ENCODE results near the gene LAMA1. TPM values are rescaled to one million over a fixed set of nuclear protein-coding genes. Genes with fewer than 3 reads are reported as not detected.

Gene LAMA1
- total RNA-seq, 4 donors from 2014 or later: under 0.01 to 1.0 (median 0.60) TPM

DNA sequence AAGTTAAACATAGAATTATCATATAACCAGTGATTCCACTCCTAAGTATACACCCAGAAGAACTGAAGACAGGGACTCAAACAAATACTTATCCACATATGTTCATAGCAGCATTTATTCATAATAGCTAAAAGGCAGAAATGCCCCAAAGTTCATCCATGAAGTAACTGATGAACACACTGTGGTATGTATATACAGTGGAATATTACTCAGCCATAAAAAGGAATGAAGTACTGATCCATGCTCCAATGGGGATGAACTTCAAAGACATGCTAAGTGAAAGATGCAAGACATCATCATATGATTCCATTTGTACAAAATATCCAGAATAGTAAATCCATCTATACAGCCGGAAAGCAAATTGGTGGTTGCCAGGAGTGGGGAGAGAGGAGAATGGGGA is 157.5 kb downstream of the LAMA1 start:
- peaks cover 0 to 4% (median 0%) of the 10 kb centered on the region in 3 donors for H3K9me3 ChIP-seq
- no peak for TF ChIP-seq POLR2A (IDR thresholded peaks at IDR 0.05)
- no peak for ATAC-seq
- WGBS, 2 donors (ENCODE audit: low coverage in 1 of 2): 100% methylated on average over 1 of the region's 1 CpG
- H3K36me3 ChIP-seq: no peaks in the 10 kb centered on the region
- no peaks in the 10 kb centered on the region for H3K4me1 ChIP-seq
- no peak overlapping the region for H3K27ac ChIP-seq
- H3K4me3 ChIP-seq: no peak overlapping the region
- H3K27me3 ChIP-seq: no peaks in the 10 kb centered on the region

DNA sequence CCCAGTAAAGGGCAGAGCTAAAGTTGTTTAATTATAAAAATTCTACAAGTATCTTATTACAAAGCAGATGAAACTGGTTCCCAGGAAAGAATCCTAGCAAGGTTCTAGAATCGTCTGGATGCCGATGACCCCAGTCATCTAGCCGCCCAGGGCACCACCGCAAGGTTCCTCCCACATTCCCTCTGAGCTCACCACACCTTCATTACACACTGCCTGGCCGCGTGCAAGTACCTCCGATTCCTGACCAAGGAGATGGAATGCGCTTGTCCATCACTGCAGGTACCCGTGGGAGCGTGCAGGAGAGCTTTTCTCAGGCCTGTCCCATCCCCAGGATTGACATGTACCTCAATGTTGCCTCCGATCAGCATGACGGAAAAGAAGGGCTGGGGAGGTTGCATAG is 158.5 kb downstream of the LAMA1 start:
- Histone ChIP-seq H3K27ac (no peak overlapping the region), H3K4me1 (no peaks in the 10 kb centered on the region), H3K36me3 (no peaks in the 10 kb centered on the region), H3K4me3 (no peak overlapping the region), H3K27me3 (peaks cover under 1% of the 10 kb centered on the region), H3K9me3 (peaks cover 0 to 4% (median 0%) of the 10 kb centered on the region in 3 donors)
- WGBS, 2 donors (ENCODE audit: low coverage in 1 of 2): 87 to 88% methylated on average over 8 to 10 of the region's 12 CpGs
- TF ChIP-seq, protein P1, sequence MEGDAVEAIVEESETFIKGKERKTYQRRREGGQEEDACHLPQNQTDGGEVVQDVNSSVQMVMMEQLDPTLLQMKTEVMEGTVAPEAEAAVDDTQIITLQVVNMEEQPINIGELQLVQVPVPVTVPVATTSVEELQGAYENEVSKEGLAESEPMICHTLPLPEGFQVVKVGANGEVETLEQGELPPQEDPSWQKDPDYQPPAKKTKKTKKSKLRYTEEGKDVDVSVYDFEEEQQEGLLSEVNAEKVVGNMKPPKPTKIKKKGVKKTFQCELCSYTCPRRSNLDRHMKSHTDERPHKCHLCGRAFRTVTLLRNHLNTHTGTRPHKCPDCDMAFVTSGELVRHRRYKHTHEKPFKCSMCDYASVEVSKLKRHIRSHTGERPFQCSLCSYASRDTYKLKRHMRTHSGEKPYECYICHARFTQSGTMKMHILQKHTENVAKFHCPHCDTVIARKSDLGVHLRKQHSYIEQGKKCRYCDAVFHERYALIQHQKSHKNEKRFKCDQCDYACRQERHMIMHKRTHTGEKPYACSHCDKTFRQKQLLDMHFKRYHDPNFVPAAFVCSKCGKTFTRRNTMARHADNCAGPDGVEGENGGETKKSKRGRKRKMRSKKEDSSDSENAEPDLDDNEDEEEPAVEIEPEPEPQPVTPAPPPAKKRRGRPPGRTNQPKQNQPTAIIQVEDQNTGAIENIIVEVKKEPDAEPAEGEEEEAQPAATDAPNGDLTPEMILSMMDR (IDR thresholded peaks at IDR 0.05): no peak
- TF ChIP-seq POLR2AphosphoS5 (IDR thresholded peaks at IDR 0.05) (no peak), POLR2A (IDR thresholded peaks at IDR 0.05) (no peak), EP300 (IDR thresholded peaks at IDR 0.05) (no peak)
- no peak for ATAC-seq

- H3K4me3 ChIP-seq: no peak overlapping the region
- 80 to 84% methylated on average over 1 to 7 of the region's 12 CpGs for WGBS, 2 donors (ENCODE audit: low coverage in 1 of 2)
- TF ChIP-seq EP300 (IDR thresholded peaks at IDR 0.05): no peak
- no peak for TF ChIP-seq POLR2AphosphoS5 (IDR thresholded peaks at IDR 0.05)
- no peak for TF ChIP-seq POLR2A (IDR thresholded peaks at IDR 0.05)
- TF ChIP-seq, protein P1 (IDR thresholded peaks at IDR 0.05): no peak
Observed at GRCh38 chr18:6956999-6957398, 160.6 kb downstream of the LAMA1 start.

DNA sequence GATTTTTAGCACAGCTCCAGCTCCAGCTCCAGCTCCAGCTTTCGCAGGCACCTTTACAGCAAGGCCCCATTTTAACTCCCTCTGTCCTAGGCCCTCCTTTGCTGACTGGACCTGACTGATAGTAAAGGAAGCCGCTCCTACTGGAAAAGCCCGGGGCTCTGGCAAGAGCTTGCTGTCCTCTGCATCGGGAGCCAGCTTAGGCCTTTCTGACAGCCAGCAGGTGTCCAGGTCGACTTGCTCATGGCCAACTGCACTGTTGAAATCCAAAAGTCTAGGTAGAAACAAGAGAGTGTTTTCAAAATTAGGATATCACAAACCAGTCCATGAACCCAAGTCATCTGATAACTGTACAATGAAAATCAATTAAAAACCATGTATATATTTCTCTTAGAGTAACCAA is 161.1 kb downstream of the LAMA1 start:
- Histone ChIP-seq H3K27ac (no peak overlapping the region), H3K9me3 (peaks cover 0 to 4% (median 0%) of the 10 kb centered on the region in 3 donors), H3K4me3 (no peak overlapping the region), H3K4me1 (no peaks in the 10 kb centered on the region), H3K36me3 (no peaks in the 10 kb centered on the region), H3K27me3 (peaks cover 4% of the 10 kb centered on the region)
- TF ChIP-seq, protein P1 (IDR thresholded peaks at IDR 0.05): no peak
- TF ChIP-seq EP300 (IDR thresholded peaks at IDR 0.05) (no peak), POLR2AphosphoS5 (IDR thresholded peaks at IDR 0.05) (no peak), POLR2A (IDR thresholded peaks at IDR 0.05) (no peak)
- ATAC-seq: no peak
- WGBS, 2 donors (ENCODE audit: low coverage in 1 of 2): 80 to 82% methylated on average over 2 to 4 of the region's 5 CpGs

More at GRCh38 chr18:6956999-6957398, 160.6 kb downstream of the LAMA1 start:
- H3K27ac ChIP-seq: no peak overlapping the region
- no peaks in the 10 kb centered on the region for H3K4me1 ChIP-seq
- no peak for ATAC-seq
- peaks cover 0 to 4% (median 0%) of the 10 kb centered on the region in 3 donors for H3K9me3 ChIP-seq
- no peaks in the 10 kb centered on the region for H3K36me3 ChIP-seq
- H3K27me3 ChIP-seq: peaks cover 4% of the 10 kb centered on the region

GRCh38 chr18:6955304-6955703 is 162.3 kb downstream of the LAMA1 start:
- Histone ChIP-seq H3K27ac (no peak overlapping the region), H3K27me3 (peaks cover 4% of the 10 kb centered on the region), H3K4me3 (no peak overlapping the region), H3K36me3 (no peaks in the 10 kb centered on the region), H3K4me1 (no peaks in the 10 kb centered on the region), H3K9me3 (peaks cover 0 to 1% (median 0%) of the 10 kb centered on the region in 3 donors)
- no peak for TF ChIP-seq POLR2A (IDR thresholded peaks at IDR 0.05)
- no peak for TF ChIP-seq POLR2AphosphoS5 (IDR thresholded peaks at IDR 0.05)
- no peak for TF ChIP-seq EP300 (IDR thresholded peaks at IDR 0.05)
- ATAC-seq: no peak
- 91 to 94% methylated on average over 12 to 16 of the region's 18 CpGs for WGBS, 2 donors (ENCODE audit: low coverage in 1 of 2)

GRCh38 chr18:6954501-6954900 is 163.1 kb downstream of the LAMA1 start:
- ATAC-seq: no peak
- WGBS, 2 donors (ENCODE audit: low coverage in 1 of 2): 50 to 79% methylated on average over 1 to 3 of the region's 4 CpGs

More at GRCh38 chr18:6954501-6954900, 163.1 kb downstream of the LAMA1 start:
- no peak overlapping the region for H3K4me3 ChIP-seq
- TF ChIP-seq POLR2AphosphoS5 (IDR thresholded peaks at IDR 0.05): no peak
- TF ChIP-seq, protein P1 (IDR thresholded peaks at IDR 0.05): no peak
- no peak for TF ChIP-seq POLR2A (IDR thresholded peaks at IDR 0.05)
- TF ChIP-seq EP300 (IDR thresholded peaks at IDR 0.05): no peak
- H3K9me3 ChIP-seq: no peaks in the 10 kb centered on the region
- no peaks in the 10 kb centered on the region for H3K36me3 ChIP-seq
- H3K27me3 ChIP-seq: peaks cover 4% of the 10 kb centered on the region
- H3K4me1 ChIP-seq: no peaks in the 10 kb centered on the region
- H3K27ac ChIP-seq: no peak overlapping the region
